Cardiac muscle cell (in vitro differentiated cells and primary cell): ENCODE measurements around the gene TTBK1. TPM values are rescaled to one million over a fixed set of nuclear protein-coding genes. Genes with fewer than 3 reads are reported as not detected.

Experiments used
- DNase-seq, 2 donors: peaks; one replicate each; pipeline versions ENCODE4 v3.0.0 to v3.0.0-alpha.2; 2010 to 2017; ENCODE audit warnings: low read depth in 1 of 2, low spot score in 1 of 2
- H3K27ac ChIP-seq: fragments of 200-600 bp; sonication (generic); 2 replicates; pipeline ENCODE4 v1.5.1; 2016
- H3K27me3 ChIP-seq: fragments of 200-600 bp; sonication (generic); 2 replicates; pipeline ENCODE4 v1.6.0; 2016; ENCODE audit warnings: control low read depth
- H3K36me3 ChIP-seq: fragments of 200-600 bp; sonication (generic); 2 replicates; pipeline ENCODE4 v1.5.1; 2016; ENCODE audit warnings: control low read depth
- H3K4me1 ChIP-seq: fragments of 200-600 bp; sonication (generic); 2 replicates; pipeline ENCODE4 v1.8.1; 2017; ENCODE audit warnings: low read depth, mild to moderate bottlenecking, mixed run types
- H3K4me3 ChIP-seq: fragments of 200-600 bp; sonication (generic); 2 replicates; pipeline ENCODE4 v1.5.1; 2016; ENCODE audit warnings: mild to moderate bottlenecking
- H3K9me3 ChIP-seq: fragments of 200-600 bp; sonication (generic); 2 replicates; pipeline ENCODE4 v1.5.1; 2017; ENCODE audit warnings: low read depth, mild to moderate bottlenecking, control low read depth
- CTCF ChIP-seq: IDR thresholded peaks from 2 replicates; pipeline ENCODE4 v1.5.1; 2012; ENCODE audit warnings: low read depth, mild to moderate bottlenecking, low read length
- polyA plus RNA-seq: library from polyadenylated mRNA; unstranded; fragments of >200 nt; fragmentation: Nextera tagmentation; extraction: Ambion mirVana; gene quantifications from 2 replicates; pipeline ENCODE4 v1.2.1, GENCODE V29; 2016
- total RNA-seq: library from RNA; depleted of rRNA; stranded (reverse); fragments of >200 nt; gene quantifications from 2 replicates; pipeline ENCODE4 v1.2.3, GENCODE V29; 2016

Gene TTBK1
- total and polyA plus RNA-seq, 2 experiments from 2014 or later: 0.15 to 1.0 TPM

GRCh38 chr6:43334466-43335095 is 91.3 kb downstream of the TTBK1 start:
- no peak overlapping the region for H3K27ac ChIP-seq
- no peaks in the 10 kb centered on the region for H3K27me3 ChIP-seq
- TF ChIP-seq CTCF: peak; percentile 60
- peak; percentile 73 to 77 for DNase-seq
- no peaks in the 10 kb centered on the region for H3K9me3 ChIP-seq
- H3K36me3 ChIP-seq: peaks cover 22% of the 10 kb centered on the region
- H3K4me3 ChIP-seq: no peak overlapping the region
- no peaks in the 10 kb centered on the region for H3K4me1 ChIP-seq

GRCh38 chr6:43335469-43335868 is 92.2 kb downstream of the TTBK1 start:
- Histone ChIP-seq H3K9me3 (no peaks in the 10 kb centered on the region), H3K4me1 (no peaks in the 10 kb centered on the region), H3K27me3 (no peaks in the 10 kb centered on the region), H3K36me3 (peaks cover 31% of the 10 kb centered on the region), H3K27ac (no peak overlapping the region), H3K4me3 (no peak overlapping the region)
- no peak for TF ChIP-seq CTCF
- DNase-seq: no peak

GRCh38 chr6:43336382-43336781 is 93.1 kb downstream of the TTBK1 start:
- no peak for TF ChIP-seq CTCF

More at GRCh38 chr6:43336382-43336781, 93.1 kb downstream of the TTBK1 start:
- Histone ChIP-seq H3K27ac (no peak overlapping the region), H3K4me3 (no peak overlapping the region), H3K4me1 (no peaks in the 10 kb centered on the region), H3K27me3 (no peaks in the 10 kb centered on the region), H3K36me3 (peaks cover 40% of the 10 kb centered on the region), H3K9me3 (no peaks in the 10 kb centered on the region)
- DNase-seq: peak in 1 of 2 donors; percentile 11

Other genes starting within 250 kb of the TTBK1 start
- gene MEA1, start 229.5 kb upstream of the TTBK1 start, total RNA-seq: 98.8 and 125 TPM in 2 replicates
- 173 and 227 TPM in 2 replicates for gene MEA1, start 229.5 kb upstream of the TTBK1 start, polyA plus RNA-seq
- 264 and 334 TPM in 2 replicates for gene KLHDC3, start 229.2 kb upstream of the TTBK1 start, total RNA-seq
- gene KLHDC3, start 229.2 kb upstream of the TTBK1 start, polyA plus RNA-seq: 343 and 472 TPM in 2 replicates
- 67.3 and 108 TPM in 2 replicates for gene RRP36, start 221.9 kb upstream of the TTBK1 start, total RNA-seq
- gene RRP36, start 221.9 kb upstream of the TTBK1 start, polyA plus RNA-seq: 63.8 and 77.1 TPM in 2 replicates
- gene CUL7, start 189.6 kb upstream of the TTBK1 start, total RNA-seq: 43.5 and 65.8 TPM in 2 replicates
- 33.1 and 44.9 TPM in 2 replicates for gene CUL7, start 189.6 kb upstream of the TTBK1 start, polyA plus RNA-seq
- gene MRPL2, start 184.0 kb upstream of the TTBK1 start, total RNA-seq: 49.1 and 76.8 TPM in 2 replicates
- gene MRPL2, start 184.0 kb upstream of the TTBK1 start, polyA plus RNA-seq: 148 and 188 TPM in 2 replicates
- gene KLC4, start 183.8 kb upstream of the TTBK1 start, total RNA-seq: 44.3 and 57.2 TPM in 2 replicates
- gene KLC4, start 183.8 kb upstream of the TTBK1 start, polyA plus RNA-seq: 38.4 and 60.5 TPM in 2 replicates
- 103 and 115 TPM in 2 replicates for gene PTK7, start 167.2 kb upstream of the TTBK1 start, total RNA-seq
- gene PTK7, start 167.2 kb upstream of the TTBK1 start, polyA plus RNA-seq: 75.8 and 88.0 TPM in 2 replicates
- 72.1 and 76.8 TPM in 2 replicates for gene SRF, start 72.2 kb upstream of the TTBK1 start, total RNA-seq
- 9.7 and 10.2 TPM in 2 replicates for gene SRF, start 72.2 kb upstream of the TTBK1 start, polyA plus RNA-seq
- 34.8 and 76.0 TPM in 2 replicates for gene CUL9, start 61.3 kb upstream of the TTBK1 start, total RNA-seq
- 29.0 and 44.2 TPM in 2 replicates for gene CUL9, start 61.3 kb upstream of the TTBK1 start, polyA plus RNA-seq
- gene DNPH1, start 14.0 kb upstream of the TTBK1 start, total RNA-seq: 111 and 176 TPM in 2 replicates
- gene DNPH1, start 14.0 kb upstream of the TTBK1 start, polyA plus RNA-seq: 138 and 209 TPM in 2 replicates
- not detected in 2 replicates for gene SLC22A7, start 54.8 kb downstream of the TTBK1 start, total RNA-seq
- gene SLC22A7, start 54.8 kb downstream of the TTBK1 start, polyA plus RNA-seq: 0.51 TPM in 1 of 2 replicates, not detected in the other
- 1.4 and 5.2 TPM in 2 replicates for gene CRIP3, start 65.3 kb downstream of the TTBK1 start, total RNA-seq
- gene CRIP3, start 65.3 kb downstream of the TTBK1 start, polyA plus RNA-seq: 3.6 and 3.8 TPM in 2 replicates
- gene ZNF318, start 126.2 kb downstream of the TTBK1 start, total RNA-seq: 14.8 and 27.2 TPM in 2 replicates
- 16.2 and 22.9 TPM in 2 replicates for gene ZNF318, start 126.2 kb downstream of the TTBK1 start, polyA plus RNA-seq
- gene ABCC10, start 184.1 kb downstream of the TTBK1 start, total RNA-seq: 19.8 and 25.6 TPM in 2 replicates
- 20.6 and 29.4 TPM in 2 replicates for gene ABCC10, start 184.1 kb downstream of the TTBK1 start, polyA plus RNA-seq
- gene DLK2, start 212.1 kb downstream of the TTBK1 start, total RNA-seq: 4.4 and 5.2 TPM in 2 replicates
- 4.6 and 5.0 TPM in 2 replicates for gene DLK2, start 212.1 kb downstream of the TTBK1 start, polyA plus RNA-seq
- 24.7 and 31.2 TPM in 2 replicates for gene TJAP1, start 234.1 kb downstream of the TTBK1 start, total RNA-seq
- 23.1 and 25.8 TPM in 2 replicates for gene TJAP1, start 234.1 kb downstream of the TTBK1 start, polyA plus RNA-seq